Measurements from ENCODE around the gene NAB2.

GRCh38 chr12:57096099-57096572 lies 7.2 kb downstream of the NAB2 start:
- TF ChIP-seq POLR2A (IDR thresholded peaks at IDR 0.05) = no peak
- TF ChIP-seq, protein P1, sequence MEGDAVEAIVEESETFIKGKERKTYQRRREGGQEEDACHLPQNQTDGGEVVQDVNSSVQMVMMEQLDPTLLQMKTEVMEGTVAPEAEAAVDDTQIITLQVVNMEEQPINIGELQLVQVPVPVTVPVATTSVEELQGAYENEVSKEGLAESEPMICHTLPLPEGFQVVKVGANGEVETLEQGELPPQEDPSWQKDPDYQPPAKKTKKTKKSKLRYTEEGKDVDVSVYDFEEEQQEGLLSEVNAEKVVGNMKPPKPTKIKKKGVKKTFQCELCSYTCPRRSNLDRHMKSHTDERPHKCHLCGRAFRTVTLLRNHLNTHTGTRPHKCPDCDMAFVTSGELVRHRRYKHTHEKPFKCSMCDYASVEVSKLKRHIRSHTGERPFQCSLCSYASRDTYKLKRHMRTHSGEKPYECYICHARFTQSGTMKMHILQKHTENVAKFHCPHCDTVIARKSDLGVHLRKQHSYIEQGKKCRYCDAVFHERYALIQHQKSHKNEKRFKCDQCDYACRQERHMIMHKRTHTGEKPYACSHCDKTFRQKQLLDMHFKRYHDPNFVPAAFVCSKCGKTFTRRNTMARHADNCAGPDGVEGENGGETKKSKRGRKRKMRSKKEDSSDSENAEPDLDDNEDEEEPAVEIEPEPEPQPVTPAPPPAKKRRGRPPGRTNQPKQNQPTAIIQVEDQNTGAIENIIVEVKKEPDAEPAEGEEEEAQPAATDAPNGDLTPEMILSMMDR (IDR thresholded peaks at IDR 0.05) = no peak
